Measurements from ENCODE around the gene SPRY4. TPM values are rescaled to one million over a fixed set of nuclear protein-coding genes. Genes with fewer than 3 reads are reported as not detected.

SPRY4 gene
- total RNA-seq, 2 experiments from 2014 or later = 0.79 to 1.5 TPM

- ATAC-seq = no peak
Observed at GRCh38 chr5:142311725-142312124, 13.1 kb downstream of the SPRY4 start.

DNA sequence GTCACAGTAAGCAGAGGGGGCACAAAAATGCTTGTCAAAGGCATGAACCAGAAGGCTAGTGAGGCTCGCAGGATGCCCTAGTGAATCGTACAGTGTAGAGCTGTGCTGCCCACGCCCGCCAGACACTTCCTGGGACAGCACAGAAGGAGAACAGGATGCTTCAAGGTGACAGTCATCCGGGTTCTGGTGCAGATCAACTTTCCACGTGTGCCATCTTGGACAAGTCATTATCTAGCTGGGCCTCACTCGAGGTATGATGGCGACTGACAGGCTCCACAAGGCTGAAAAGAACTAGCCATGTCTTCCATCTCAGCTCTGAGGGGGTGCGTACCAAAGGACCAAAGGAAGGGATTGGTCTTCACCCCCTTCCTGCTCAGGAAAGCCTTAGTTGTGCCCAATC lies 14.0 kb downstream of the SPRY4 start:
- Mint-ChIP-seq H3K27ac (no peak overlapping the region), H3K9me3 (ENCODE audit: insufficient read depth) (no peaks in the 10 kb centered on the region), H3K4me1 (ENCODE audit: low read depth) (peaks cover 7% of the 10 kb centered on the region), H3K36me3 (ENCODE audit: low read depth) (no peaks in the 10 kb centered on the region), H3K4me3 (no peak overlapping the region), H3K27me3 (ENCODE audit: low read depth) (no peaks in the 10 kb centered on the region)
- ChIA-PET CTCF (no interaction called here), POLR2A (no interaction called here)
- ATAC-seq (no peak), DNase-seq (no peak)

More at GRCh38 chr5:142311725-142312124, 13.1 kb downstream of the SPRY4 start:
- no peaks in the 10 kb centered on the region for H3K9me3 Mint-ChIP-seq (ENCODE audit: insufficient read depth)
- DNase-seq = no peak
- no peak overlapping the region for H3K4me3 Mint-ChIP-seq
- POLR2A ChIA-PET = no interaction called here
- no peaks in the 10 kb centered on the region for H3K27me3 Mint-ChIP-seq (ENCODE audit: low read depth)
- peaks cover 16% of the 10 kb centered on the region for H3K4me1 Mint-ChIP-seq (ENCODE audit: low read depth)
- CTCF ChIA-PET = no interaction called here
- no peak overlapping the region for H3K27ac Mint-ChIP-seq
- H3K36me3 Mint-ChIP-seq (ENCODE audit: low read depth) = no peaks in the 10 kb centered on the region

DNA sequence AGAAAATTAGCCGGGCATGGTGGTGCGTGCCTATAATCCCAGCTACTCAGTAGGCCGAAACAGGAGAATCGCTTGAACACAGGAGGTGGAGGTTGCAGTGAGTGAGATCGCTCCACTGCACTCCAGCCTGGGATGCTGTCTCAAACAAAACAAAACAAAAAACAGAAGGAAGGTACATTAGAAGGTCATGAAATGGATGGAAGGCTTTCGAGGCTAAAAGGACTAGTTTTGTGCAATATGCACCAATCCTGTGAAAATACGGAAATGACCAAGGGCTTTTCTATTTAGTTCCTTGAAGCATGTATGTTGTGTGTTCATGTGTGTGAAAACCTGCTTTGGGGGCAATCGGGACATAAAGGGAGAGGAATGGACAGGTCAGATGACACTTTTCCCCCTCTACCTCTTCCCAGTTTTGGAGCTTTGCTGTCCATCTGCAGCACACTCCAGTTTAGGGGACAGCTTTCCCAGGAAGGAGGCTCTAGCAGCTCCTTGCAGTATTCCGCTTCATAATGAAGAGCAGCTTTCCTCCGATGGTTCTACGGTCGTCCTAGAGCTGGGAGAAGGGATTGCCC lies 15.0 kb downstream of the SPRY4 start:
- no peaks in the 10 kb centered on the region for H3K36me3 Mint-ChIP-seq (ENCODE audit: low read depth)
- no peak overlapping the region for H3K27ac Mint-ChIP-seq
- H3K27me3 Mint-ChIP-seq (ENCODE audit: low read depth) = no peaks in the 10 kb centered on the region
- ChIA-PET CTCF (no interaction called here), POLR2A (no interaction called here)
- H3K4me3 Mint-ChIP-seq = no peak overlapping the region
- DNase-seq = no peak
- no peak for ATAC-seq
- H3K9me3 Mint-ChIP-seq (ENCODE audit: insufficient read depth) = no peaks in the 10 kb centered on the region
- peaks cover 1% of the 10 kb centered on the region for H3K4me1 Mint-ChIP-seq (ENCODE audit: low read depth)

GRCh38 chr5:142308358-142308757 lies 16.5 kb downstream of the SPRY4 start:
- CTCF ChIA-PET = no interaction called here

GRCh38 chr5:142307146-142307890 lies 17.5 kb downstream of the SPRY4 start:
- H3K27ac Mint-ChIP-seq = no peak overlapping the region
- no peaks in the 10 kb centered on the region for H3K36me3 Mint-ChIP-seq (ENCODE audit: low read depth)
- ChIA-PET POLR2A (no interaction called here), CTCF (no interaction called here)
- DNase-seq = no peak
- H3K9me3 Mint-ChIP-seq (ENCODE audit: insufficient read depth) = no peaks in the 10 kb centered on the region
- no peak overlapping the region for H3K4me3 Mint-ChIP-seq
- no peak for ATAC-seq
- no peaks in the 10 kb centered on the region for H3K27me3 Mint-ChIP-seq (ENCODE audit: low read depth)
- H3K4me1 Mint-ChIP-seq (ENCODE audit: low read depth) = peaks cover 1% of the 10 kb centered on the region

More at GRCh38 chr5:142308358-142308757, 16.5 kb downstream of the SPRY4 start:
- Mint-ChIP-seq H3K4me3 (no peak overlapping the region), H3K36me3 (ENCODE audit: low read depth) (no peaks in the 10 kb centered on the region), H3K27me3 (ENCODE audit: low read depth) (no peaks in the 10 kb centered on the region), H3K27ac (no peak overlapping the region), H3K4me1 (ENCODE audit: low read depth) (peaks cover 1% of the 10 kb centered on the region), H3K9me3 (ENCODE audit: insufficient read depth) (no peaks in the 10 kb centered on the region)
- no peak for ATAC-seq
- POLR2A ChIA-PET = no interaction called here
- no peak for DNase-seq

DNA sequence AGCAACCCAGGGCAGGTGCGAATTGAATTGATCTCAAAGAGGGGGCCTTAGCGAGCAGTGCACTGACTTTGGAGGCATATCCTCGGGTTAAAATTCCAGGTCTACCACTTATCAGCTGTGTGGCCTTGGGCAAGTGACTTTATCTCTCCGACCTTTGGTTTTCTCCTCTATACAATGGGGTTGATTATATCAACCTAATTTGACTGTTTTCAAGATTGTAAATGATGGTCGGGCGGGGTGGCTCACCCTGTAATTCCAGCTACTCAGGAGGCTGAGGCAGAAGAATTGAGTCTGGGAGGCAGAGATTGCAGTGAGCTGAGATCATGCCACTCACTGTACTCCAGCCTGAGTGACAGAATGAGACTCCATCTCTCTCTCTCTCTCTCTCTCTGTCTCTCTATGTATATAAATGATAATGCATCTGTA lies 18.7 kb downstream of the SPRY4 start:
- H3K36me3 Mint-ChIP-seq (ENCODE audit: low read depth) = no peaks in the 10 kb centered on the region
- H3K4me1 Mint-ChIP-seq (ENCODE audit: low read depth) = peaks cover 10% of the 10 kb centered on the region
- ATAC-seq (no peak), DNase-seq (no peak)
- H3K27ac Mint-ChIP-seq = no peak overlapping the region
- H3K9me3 Mint-ChIP-seq (ENCODE audit: insufficient read depth) = no peaks in the 10 kb centered on the region
- ChIA-PET POLR2A (no interaction called here), CTCF (no interaction called here)
- H3K4me3 Mint-ChIP-seq = no peak overlapping the region
- no peaks in the 10 kb centered on the region for H3K27me3 Mint-ChIP-seq (ENCODE audit: low read depth)

- DNase-seq = no peak
- Mint-ChIP-seq H3K27ac (no peak overlapping the region), H3K36me3 (ENCODE audit: low read depth) (no peaks in the 10 kb centered on the region), H3K9me3 (ENCODE audit: insufficient read depth) (no peaks in the 10 kb centered on the region), H3K4me1 (ENCODE audit: low read depth) (peaks cover 9% of the 10 kb centered on the region), H3K27me3 (ENCODE audit: low read depth) (no peaks in the 10 kb centered on the region), H3K4me3 (no peak overlapping the region)
- CTCF ChIA-PET = no interaction called here
- no peak for ATAC-seq
- POLR2A ChIA-PET = no interaction called here
Observed at GRCh38 chr5:142305211-142305610, 19.6 kb downstream of the SPRY4 start.

DNA sequence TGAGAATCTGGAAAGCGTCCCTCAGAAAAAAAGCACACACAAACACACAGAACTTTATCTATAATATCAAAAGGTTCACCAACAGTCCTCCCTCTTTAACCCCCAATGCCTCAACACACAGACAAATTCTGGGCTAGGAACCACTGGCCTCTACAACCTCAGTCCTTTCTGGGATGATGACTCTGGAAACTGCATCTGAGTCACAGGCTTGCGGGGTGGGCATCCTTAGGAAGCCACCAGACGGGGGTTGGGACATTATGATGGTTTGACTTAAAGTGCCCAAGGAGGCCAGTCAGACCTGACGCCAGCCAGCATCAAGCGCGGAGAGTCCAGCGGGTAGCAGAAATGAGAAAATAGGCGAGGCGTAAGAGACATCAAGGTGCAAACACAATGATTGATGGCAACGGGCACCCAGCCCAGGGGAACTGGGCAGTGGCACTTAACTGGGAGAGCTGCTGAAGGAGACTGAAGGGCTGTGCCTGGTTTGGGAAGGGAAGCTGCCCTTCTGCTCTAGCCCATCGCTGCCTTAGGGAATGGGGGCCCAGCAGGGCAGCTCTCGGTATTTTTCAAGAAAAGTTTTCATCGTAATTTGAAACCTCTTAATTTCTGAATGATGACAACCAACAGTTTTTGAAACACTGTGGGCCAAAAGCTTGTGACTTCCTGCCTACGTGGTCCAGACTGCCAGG lies 20.7 kb downstream of the SPRY4 start:
- Mint-ChIP-seq H3K4me3 (no peak overlapping the region), H3K9me3 (ENCODE audit: insufficient read depth) (no peaks in the 10 kb centered on the region), H3K27me3 (ENCODE audit: low read depth) (peaks cover 4% of the 10 kb centered on the region), H3K4me1 (ENCODE audit: low read depth) (peaks cover 9% of the 10 kb centered on the region), H3K27ac (no peak overlapping the region), H3K36me3 (ENCODE audit: low read depth) (no peaks in the 10 kb centered on the region)
- ChIA-PET POLR2A (no interaction called here), CTCF (no interaction called here)
- ATAC-seq (no peak), DNase-seq (no peak)

- POLR2A ChIA-PET = no interaction called here
- H3K27me3 Mint-ChIP-seq (ENCODE audit: low read depth) = peaks cover 6% of the 10 kb centered on the region
- no peak overlapping the region for H3K27ac Mint-ChIP-seq
- no peaks in the 10 kb centered on the region for H3K36me3 Mint-ChIP-seq (ENCODE audit: low read depth)
- ATAC-seq (no peak), DNase-seq (no peak)
- H3K4me3 Mint-ChIP-seq = no peak overlapping the region
- no peaks in the 10 kb centered on the region for H3K9me3 Mint-ChIP-seq (ENCODE audit: insufficient read depth)
- CTCF ChIA-PET = interaction anchor here (0.8 kb wide), 1 partner anchor 335 kb away, joined by 3 read pairs; the partner anchor contains the start of gene RNF14
- H3K4me1 Mint-ChIP-seq (ENCODE audit: low read depth) = peaks cover 9% of the 10 kb centered on the region
Observed at GRCh38 chr5:142303565-142303964, 21.3 kb downstream of the SPRY4 start.

DNA sequence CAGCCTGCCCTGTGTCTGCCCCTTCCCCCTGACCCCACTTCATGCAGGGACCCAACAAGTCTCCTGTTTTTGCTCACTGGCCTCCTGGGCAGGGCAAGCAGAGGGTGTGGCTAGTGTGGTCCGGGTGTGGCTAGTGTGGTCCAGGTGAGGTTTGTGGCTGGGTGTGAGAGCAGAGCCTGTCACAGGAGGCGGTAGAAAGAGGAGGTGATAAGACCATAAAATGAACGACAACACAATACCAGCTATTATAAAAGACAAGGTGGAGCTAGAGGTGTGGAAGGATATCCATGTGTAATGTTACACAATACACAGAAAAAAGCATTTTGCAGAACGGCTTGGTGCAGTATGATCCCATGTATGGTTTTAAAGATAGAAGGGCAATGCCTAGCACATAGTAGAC lies 23.3 kb downstream of the SPRY4 start:
- POLR2A ChIA-PET = no interaction called here
- CTCF ChIA-PET = no interaction called here
- no peak for ATAC-seq
- no peak overlapping the region for H3K4me3 Mint-ChIP-seq
- peak; percentile 33 for DNase-seq
- peaks cover 9% of the 10 kb centered on the region for H3K4me1 Mint-ChIP-seq (ENCODE audit: low read depth)
- H3K36me3 Mint-ChIP-seq (ENCODE audit: low read depth) = no peaks in the 10 kb centered on the region
- H3K27ac Mint-ChIP-seq = peak overlapping the region; percentile 1
- H3K9me3 Mint-ChIP-seq (ENCODE audit: insufficient read depth) = no peaks in the 10 kb centered on the region
- peaks cover 11% of the 10 kb centered on the region for H3K27me3 Mint-ChIP-seq (ENCODE audit: low read depth)

GRCh38 chr5:142300677-142301076 lies 24.1 kb downstream of the SPRY4 start:
- Mint-ChIP-seq H3K4me1 (ENCODE audit: low read depth) (peaks cover 9% of the 10 kb centered on the region), H3K36me3 (ENCODE audit: low read depth) (no peaks in the 10 kb centered on the region), H3K27ac (no peak overlapping the region), H3K27me3 (ENCODE audit: low read depth) (peaks cover 15% of the 10 kb centered on the region), H3K4me3 (no peak overlapping the region), H3K9me3 (ENCODE audit: insufficient read depth) (no peaks in the 10 kb centered on the region)
- ATAC-seq = no peak
- POLR2A ChIA-PET = no interaction called here
- CTCF ChIA-PET = no interaction called here
- no peak for DNase-seq

- ChIA-PET CTCF (no interaction called here), POLR2A (no interaction called here)
- Mint-ChIP-seq H3K36me3 (ENCODE audit: low read depth) (no peaks in the 10 kb centered on the region), H3K4me3 (no peak overlapping the region), H3K27ac (no peak overlapping the region), H3K27me3 (ENCODE audit: low read depth) (peaks cover 15% of the 10 kb centered on the region), H3K4me1 (ENCODE audit: low read depth) (peaks cover 9% of the 10 kb centered on the region), H3K9me3 (ENCODE audit: insufficient read depth) (no peaks in the 10 kb centered on the region)
- ATAC-seq = no peak
- DNase-seq = no peak
Observed at GRCh38 chr5:142298789-142299188, 26.0 kb downstream of the SPRY4 start.
